ENCODE results near the gene UBE2D3.

UBE2D3 gene

GRCh38 chr4:102828497-102828808, 1.1 kb upstream of the UBE2D3 start:
- FAIRE-seq: no peak

GRCh38 chr4:102827674-102828496, 534 bp upstream of the UBE2D3 start:
- FAIRE-seq: peak; percentile 99

GRCh38 chr4:102826105-102826889, 1.1 kb downstream of the UBE2D3 start:
- FAIRE-seq: no peak

GRCh38 chr4:102825261-102826091, 1.9 kb downstream of the UBE2D3 start:
- FAIRE-seq: peak; percentile 87

GRCh38 chr4:102824398-102824797, 3.0 kb downstream of the UBE2D3 start:
- FAIRE-seq: no peak

GRCh38 chr4:102823897-102824296, 3.5 kb downstream of the UBE2D3 start:
- peak; percentile 11 for FAIRE-seq

GRCh38 chr4:102823464-102823863, 3.9 kb downstream of the UBE2D3 start:
- FAIRE-seq: no peak

- no peak for FAIRE-seq
These were observed 7.6 kb downstream of the UBE2D3 start for GRCh38 chr4:102819588-102820365.

- FAIRE-seq: peak; percentile 40
These were observed 8.3 kb downstream of the UBE2D3 start for GRCh38 chr4:102819100-102819499.

- no peak for FAIRE-seq
These were observed 9.6 kb downstream of the UBE2D3 start for GRCh38 chr4:102817613-102818268.

- FAIRE-seq: peak; percentile 25
These were observed 10.2 kb downstream of the UBE2D3 start for GRCh38 chr4:102817021-102817605.

GRCh38 chr4:102815981-102816380, 11.4 kb downstream of the UBE2D3 start:
- FAIRE-seq: no peak

- peak; percentile 6 for FAIRE-seq
These were observed 17.7 kb downstream of the UBE2D3 start for GRCh38 chr4:102809691-102810090.

GRCh38 chr4:102809190-102809589, 18.2 kb downstream of the UBE2D3 start:
- FAIRE-seq: peak; percentile 59

GRCh38 chr4:102808009-102808408, 19.3 kb downstream of the UBE2D3 start:
- no peak for FAIRE-seq

GRCh38 chr4:102807345-102807744, 20.0 kb downstream of the UBE2D3 start:
- no peak for FAIRE-seq

GRCh38 chr4:102799816-102800215, 27.5 kb downstream of the UBE2D3 start:
- FAIRE-seq: no peak

- FAIRE-seq: no peak
These were observed 32.4 kb downstream of the UBE2D3 start for GRCh38 chr4:102794999-102795398.

- no peak for FAIRE-seq
These were observed 34.9 kb downstream of the UBE2D3 start for GRCh38 chr4:102792361-102792936.

GRCh38 chr4:102791318-102791835, 36.0 kb downstream of the UBE2D3 start:
- FAIRE-seq: no peak

- peak; percentile 13 for FAIRE-seq
These were observed 38.0 kb downstream of the UBE2D3 start for GRCh38 chr4:102789317-102789717.
